ENCODE measurements around the gene TKTL1.

TKTL1 gene

GRCh38 chrX:154352012-154352401, 56.4 kb downstream of the TKTL1 start:
- no peak for DNase-seq (ENCODE audit: extremely low read depth, low read depth)
- TF ChIP-seq CTCF (IDR thresholded peaks at IDR 0.05; ENCODE audit: low read depth, low read length) = no peak

- no peak for DNase-seq (ENCODE audit: extremely low read depth, low read depth)
- TF ChIP-seq CTCF (IDR thresholded peaks at IDR 0.05; ENCODE audit: low read depth, low read length) = no peak
Observed at GRCh38 chrX:154352466-154352865, 56.9 kb downstream of the TKTL1 start.

- no peak for DNase-seq (ENCODE audit: extremely low read depth, low read depth)
- TF ChIP-seq CTCF (IDR thresholded peaks at IDR 0.05; ENCODE audit: low read depth, low read length) = no peak
Observed at GRCh38 chrX:154353172-154353843, 57.7 kb downstream of the TKTL1 start.

- no peak for DNase-seq (ENCODE audit: extremely low read depth, low read depth)
- TF ChIP-seq CTCF (IDR thresholded peaks at IDR 0.05; ENCODE audit: low read depth, low read length) = no peak
Observed at GRCh38 chrX:154354013-154354412, 58.4 kb downstream of the TKTL1 start.

GRCh38 chrX:154354516-154354915, 58.9 kb downstream of the TKTL1 start:
- DNase-seq (ENCODE audit: extremely low read depth, low read depth) = no peak
- TF ChIP-seq CTCF (IDR thresholded peaks at IDR 0.05; ENCODE audit: low read depth, low read length) = no peak

- no peak for DNase-seq (ENCODE audit: extremely low read depth, low read depth)
Observed at GRCh38 chrX:154355094-154355775, 59.6 kb downstream of the TKTL1 start.

More at GRCh38 chrX:154355094-154355775, 59.6 kb downstream of the TKTL1 start:
- TF ChIP-seq CTCF (IDR thresholded peaks at IDR 0.05; ENCODE audit: low read depth, low read length) = no peak

All from AG09319 (cell line).